Neural cell (in vitro differentiated cells): ENCODE data around the gene LCOR. TPM values are rescaled to one million over a fixed set of nuclear protein-coding genes. Genes with fewer than 3 reads are reported as not detected.

ENCODE experiments used
- H2AFZ ChIP-seq: fragments of 200-600, 300-800 bp; sonication (generic), shearing (Covaris generic); 2 replicates; pipeline ENCODE4 v1.6.0; 2014; ENCODE audit warnings: low read depth, mild to moderate bottlenecking, antibody characterized with exemption, low read length, moderate library complexity
- H3F3A ChIP-seq: fragments of 200-600 bp; shearing (Covaris generic); 2 replicates; pipeline ENCODE4 v1.6.1; 2016; ENCODE audit warnings: mild to moderate bottlenecking, moderate library complexity, mixed read lengths, antibody characterized with exemption, low read length; ENCODE audit not compliant: insufficient read depth, poor library complexity, severe bottlenecking
- H3K27ac ChIP-seq: fragments of 200-600, 300-800 bp; sonication (generic), shearing (Covaris generic); 2 replicates; pipeline ENCODE4 v1.5.1; 2014; ENCODE audit warnings: mild to moderate bottlenecking, low read length, moderate library complexity
- H3K27me3 ChIP-seq: fragments of 300-800, 200-600 bp; sonication (generic), shearing (Covaris generic); 2 replicates; pipeline ENCODE4 v1.6.0; 2014; ENCODE audit warnings: mild to moderate bottlenecking, low read depth, low read length, moderate library complexity; ENCODE audit not compliant: insufficient read depth
- H3K36me3 ChIP-seq: fragments of 300-800, 200-600 bp; sonication (generic), shearing (Covaris generic); 2 replicates; pipeline ENCODE4 v1.5.1; 2014; ENCODE audit warnings: mild to moderate bottlenecking, antibody characterized with exemption, low read length, moderate library complexity; ENCODE audit not compliant: insufficient read depth
- H3K4me2 ChIP-seq: fragments of 300-800, 200-600 bp; sonication (generic), shearing (Covaris generic); 2 replicates; pipeline ENCODE4 v1.6.0; 2014; ENCODE audit warnings: mild to moderate bottlenecking, low read length
- H3K4me3 ChIP-seq: fragments of 300-800, 200-600 bp; sonication (generic), shearing (Covaris generic); 2 replicates; pipeline ENCODE4 v1.5.1; 2014; ENCODE audit warnings: mild to moderate bottlenecking, low read length, moderate library complexity
- H3K79me2 ChIP-seq: fragments of 200-600 bp; shearing (Covaris generic); replicated peaks from 2 replicates; pipeline ENCODE4 v1.6.0; 2014; ENCODE audit warnings: mild to moderate bottlenecking, low read length, moderate library complexity; ENCODE audit not compliant: insufficient read depth
- H3K9ac ChIP-seq: fragments of 300-800, 200-600 bp; sonication (generic), shearing (Covaris generic); 2 replicates; pipeline ENCODE4 v1.6.1; 2016; ENCODE audit warnings: mild to moderate bottlenecking, low read length, mixed read lengths
- H3K9me2 ChIP-seq: fragments of 200-600 bp; shearing (Covaris generic); 2 replicates; pipeline ENCODE4 v1.6.1; 2016; ENCODE audit warnings: mild to moderate bottlenecking, low read length, mixed read lengths; ENCODE audit not compliant: insufficient read depth
- H3K9me3 ChIP-seq: fragments of 200-600, 300-800 bp; sonication (generic), shearing (Covaris generic); 2 replicates; pipeline ENCODE4 v1.6.1; 2016; ENCODE audit warnings: mild to moderate bottlenecking, mixed run types, low read length, moderate library complexity, mixed read lengths
- H4K20me1 ChIP-seq: fragments of 200-600 bp; shearing (Covaris generic); 2 replicates; pipeline ENCODE4 v1.6.1; 2016; ENCODE audit warnings: mild to moderate bottlenecking, mixed run types; ENCODE audit not compliant: insufficient read depth
- EP300 ChIP-seq: fragments of 450-650 bp; conservative IDR thresholded peaks from 2 replicates; pipeline ENCODE4 v1.6.1; 2014; ENCODE audit warnings: antibody characterized with exemption, mild to moderate bottlenecking, moderate library complexity; ENCODE audit not compliant: poor library complexity, severe bottlenecking
- EZH2 ChIP-seq: fragments of 200-600, 300-800 bp; shearing (Covaris generic), sonication (generic); IDR thresholded peaks from 2 replicates; pipeline ENCODE4 v1.6.1; 2014; ENCODE audit warnings: antibody characterized with exemption, low read length, borderline replicate concordance, mild to moderate bottlenecking; ENCODE audit not compliant: insufficient read depth, poor library complexity, severe bottlenecking
- MXI1 ChIP-seq: fragments of 450-650 bp; conservative IDR thresholded peaks from 2 replicates; pipeline ENCODE4 v1.6.1; 2014; ENCODE audit warnings: antibody characterized with exemption, mild to moderate bottlenecking; ENCODE audit not compliant: poor library complexity, severe bottlenecking
- POLR2AphosphoS5 ChIP-seq: IDR thresholded peaks from 2 replicates; pipeline ENCODE4 v1.6.1; 2012
- RAD21 ChIP-seq: fragments of 450-650 bp; conservative IDR thresholded peaks from 2 replicates; pipeline ENCODE4 v1.6.1; 2014; ENCODE audit warnings: antibody characterized with exemption, mild to moderate bottlenecking, moderate library complexity
- SMC3 ChIP-seq: fragments of 450-650 bp; conservative IDR thresholded peaks from 2 replicates; pipeline ENCODE4 v1.6.1; 2014; ENCODE audit warnings: antibody characterized with exemption, mild to moderate bottlenecking, moderate library complexity; ENCODE audit not compliant: poor library complexity
- TAF1 ChIP-seq: IDR thresholded peaks from 2 replicates; pipeline ENCODE4 v1.6.1; 2012; ENCODE audit warnings: low read depth
- polyA plus RNA-seq: library from polyadenylated mRNA; depleted of rRNA; stranded (reverse); fragments of >200 nt; gene quantifications from 2 replicates; pipeline ENCODE4 v1.2.3, GENCODE V29; 2014
- TF ChIP-seq, protein P1 (sequence below): fragments of 450-650 bp; IDR thresholded peaks from 2 replicates; pipeline ENCODE4 v1.5.1; 2014; ENCODE audit warnings: antibody characterized with exemption, mild to moderate bottlenecking, moderate library complexity; ENCODE audit not compliant: poor library complexity, severe bottlenecking
- TF ChIP-seq, protein P2 (sequence below): IDR thresholded peaks from 2 replicates; pipeline ENCODE4 v1.6.1; 2012; ENCODE audit warnings: borderline replicate concordance

LCOR gene
- polyA plus RNA-seq, 1 donor from 2014 or later = 61.1 TPM

DNA sequence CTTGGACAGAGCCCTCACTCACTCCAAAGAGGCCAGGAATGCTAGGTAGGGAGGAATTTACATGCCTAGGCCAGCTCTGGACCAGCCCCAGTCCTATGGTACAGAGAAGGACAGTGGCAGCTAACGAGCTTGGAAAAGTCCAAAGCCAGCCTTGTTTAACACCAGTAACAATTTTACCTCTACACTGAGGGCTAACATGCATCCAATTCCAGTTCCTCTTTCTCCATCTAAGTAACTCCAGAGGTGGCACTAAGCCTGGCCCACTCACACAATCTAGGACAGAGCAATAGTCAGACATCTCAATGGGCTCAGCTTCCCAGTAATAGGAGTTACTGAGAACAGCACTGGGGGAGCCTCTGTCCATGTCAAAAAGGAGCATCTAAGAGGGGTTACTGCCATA lies 5.7 kb upstream of the LCOR start:
- Histone ChIP-seq H3K27ac (no peak overlapping the region), H3K9me2 (no peaks in the 10 kb centered on the region), H3K4me2 (no peak overlapping the region), H3K36me3 (no peaks in the 10 kb centered on the region), H3K4me3 (no peak overlapping the region), H3F3A (peaks cover 3% of the 10 kb centered on the region), H4K20me1 (no peaks in the 10 kb centered on the region), H3K9me3 (no peaks in the 10 kb centered on the region), H3K9ac (no peak overlapping the region), H3K27me3 (no peaks in the 10 kb centered on the region), H3K79me2 (no peaks in the 10 kb centered on the region), H2AFZ (no peak overlapping the region)
- TF ChIP-seq RAD21 (no peak), TAF1 (no peak), POLR2AphosphoS5 (no peak), SMC3 (no peak), EP300 (no peak), MXI1 (no peak), EZH2 (no peak)
- TF ChIP-seq, protein P1, sequence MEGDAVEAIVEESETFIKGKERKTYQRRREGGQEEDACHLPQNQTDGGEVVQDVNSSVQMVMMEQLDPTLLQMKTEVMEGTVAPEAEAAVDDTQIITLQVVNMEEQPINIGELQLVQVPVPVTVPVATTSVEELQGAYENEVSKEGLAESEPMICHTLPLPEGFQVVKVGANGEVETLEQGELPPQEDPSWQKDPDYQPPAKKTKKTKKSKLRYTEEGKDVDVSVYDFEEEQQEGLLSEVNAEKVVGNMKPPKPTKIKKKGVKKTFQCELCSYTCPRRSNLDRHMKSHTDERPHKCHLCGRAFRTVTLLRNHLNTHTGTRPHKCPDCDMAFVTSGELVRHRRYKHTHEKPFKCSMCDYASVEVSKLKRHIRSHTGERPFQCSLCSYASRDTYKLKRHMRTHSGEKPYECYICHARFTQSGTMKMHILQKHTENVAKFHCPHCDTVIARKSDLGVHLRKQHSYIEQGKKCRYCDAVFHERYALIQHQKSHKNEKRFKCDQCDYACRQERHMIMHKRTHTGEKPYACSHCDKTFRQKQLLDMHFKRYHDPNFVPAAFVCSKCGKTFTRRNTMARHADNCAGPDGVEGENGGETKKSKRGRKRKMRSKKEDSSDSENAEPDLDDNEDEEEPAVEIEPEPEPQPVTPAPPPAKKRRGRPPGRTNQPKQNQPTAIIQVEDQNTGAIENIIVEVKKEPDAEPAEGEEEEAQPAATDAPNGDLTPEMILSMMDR = no peak
- TF ChIP-seq, protein P2, sequence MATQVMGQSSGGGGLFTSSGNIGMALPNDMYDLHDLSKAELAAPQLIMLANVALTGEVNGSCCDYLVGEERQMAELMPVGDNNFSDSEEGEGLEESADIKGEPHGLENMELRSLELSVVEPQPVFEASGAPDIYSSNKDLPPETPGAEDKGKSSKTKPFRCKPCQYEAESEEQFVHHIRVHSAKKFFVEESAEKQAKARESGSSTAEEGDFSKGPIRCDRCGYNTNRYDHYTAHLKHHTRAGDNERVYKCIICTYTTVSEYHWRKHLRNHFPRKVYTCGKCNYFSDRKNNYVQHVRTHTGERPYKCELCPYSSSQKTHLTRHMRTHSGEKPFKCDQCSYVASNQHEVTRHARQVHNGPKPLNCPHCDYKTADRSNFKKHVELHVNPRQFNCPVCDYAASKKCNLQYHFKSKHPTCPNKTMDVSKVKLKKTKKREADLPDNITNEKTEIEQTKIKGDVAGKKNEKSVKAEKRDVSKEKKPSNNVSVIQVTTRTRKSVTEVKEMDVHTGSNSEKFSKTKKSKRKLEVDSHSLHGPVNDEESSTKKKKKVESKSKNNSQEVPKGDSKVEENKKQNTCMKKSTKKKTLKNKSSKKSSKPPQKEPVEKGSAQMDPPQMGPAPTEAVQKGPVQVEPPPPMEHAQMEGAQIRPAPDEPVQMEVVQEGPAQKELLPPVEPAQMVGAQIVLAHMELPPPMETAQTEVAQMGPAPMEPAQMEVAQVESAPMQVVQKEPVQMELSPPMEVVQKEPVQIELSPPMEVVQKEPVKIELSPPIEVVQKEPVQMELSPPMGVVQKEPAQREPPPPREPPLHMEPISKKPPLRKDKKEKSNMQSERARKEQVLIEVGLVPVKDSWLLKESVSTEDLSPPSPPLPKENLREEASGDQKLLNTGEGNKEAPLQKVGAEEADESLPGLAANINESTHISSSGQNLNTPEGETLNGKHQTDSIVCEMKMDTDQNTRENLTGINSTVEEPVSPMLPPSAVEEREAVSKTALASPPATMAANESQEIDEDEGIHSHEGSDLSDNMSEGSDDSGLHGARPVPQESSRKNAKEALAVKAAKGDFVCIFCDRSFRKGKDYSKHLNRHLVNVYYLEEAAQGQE = no peak

DNA sequence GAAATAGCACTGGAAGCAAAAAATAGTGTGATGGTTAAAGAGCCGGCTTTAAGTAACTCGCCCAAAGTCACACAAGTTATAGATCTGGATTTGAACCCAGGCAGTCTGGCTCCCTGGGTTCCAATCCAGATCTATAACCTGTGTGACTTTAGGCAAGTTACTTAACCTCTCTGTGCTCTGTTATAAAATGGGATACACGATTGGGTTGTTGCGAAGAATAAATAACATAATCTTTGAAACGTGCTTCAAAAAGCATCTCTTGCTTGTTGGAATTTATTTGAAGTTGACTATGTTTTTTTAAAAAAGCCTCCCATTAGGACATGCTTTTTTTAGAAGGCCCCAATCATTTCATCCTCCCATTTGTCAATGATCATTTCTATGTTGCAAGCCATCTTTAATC lies 3.5 kb upstream of the LCOR start:
- no peak overlapping the region for H2AFZ ChIP-seq
- H3K36me3 ChIP-seq = no peaks in the 10 kb centered on the region
- no peak overlapping the region for H3K9ac ChIP-seq
- H3K4me2 ChIP-seq = no peak overlapping the region
- no peaks in the 10 kb centered on the region for H4K20me1 ChIP-seq
- peaks cover 4% of the 10 kb centered on the region for H3K79me2 ChIP-seq
- H3K4me3 ChIP-seq = no peak overlapping the region
- no peak for TF ChIP-seq TAF1
- no peak for TF ChIP-seq EZH2
- no peak for TF ChIP-seq SMC3
- TF ChIP-seq, protein P2 = no peak
- TF ChIP-seq MXI1 = no peak
- TF ChIP-seq, protein P1 = no peak
- no peak for TF ChIP-seq EP300
- no peak for TF ChIP-seq POLR2AphosphoS5
- TF ChIP-seq RAD21 = no peak
- no peaks in the 10 kb centered on the region for H3K9me2 ChIP-seq
- H3K27me3 ChIP-seq = no peaks in the 10 kb centered on the region
- H3K9me3 ChIP-seq = no peaks in the 10 kb centered on the region
- H3F3A ChIP-seq = peaks cover 6% of the 10 kb centered on the region
- H3K27ac ChIP-seq = no peak overlapping the region
